Measurements from ENCODE around the gene MLNR. TPM values are rescaled to one million over a fixed set of nuclear protein-coding genes. Genes with fewer than 3 reads are reported as not detected.

MLNR gene
- total RNA-seq, 1 donor from 2014 or later = 0.18 TPM

DNA sequence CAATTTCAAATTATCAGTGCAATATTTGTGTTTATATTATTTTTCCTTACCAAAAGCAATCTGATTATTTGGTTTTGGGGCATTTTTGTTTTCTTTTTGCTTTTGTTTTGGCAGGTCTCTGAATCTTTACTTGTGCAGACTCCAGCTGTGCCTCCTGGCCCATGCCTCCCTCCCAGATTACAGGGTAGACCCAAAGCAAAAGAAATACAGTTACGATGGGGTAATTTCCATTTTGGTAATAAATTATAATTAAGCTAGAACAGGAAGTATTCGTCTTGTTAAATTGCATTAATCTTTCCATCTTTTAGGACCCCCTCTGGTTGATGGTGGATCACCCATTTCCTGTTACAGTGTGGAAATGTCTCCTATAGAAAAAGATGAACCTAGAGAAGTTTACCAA lies 29.2 kb upstream of the MLNR start:
- H3K27me3 Mint-ChIP-seq (ENCODE audit: low read depth) = no peaks in the 10 kb centered on the region
- no peaks in the 10 kb centered on the region for H3K9me3 Mint-ChIP-seq
- H3K36me3 Mint-ChIP-seq = peaks cover 37% of the 10 kb centered on the region
- H3K4me3 Mint-ChIP-seq = no peak overlapping the region
- H3K4me1 Mint-ChIP-seq = no peaks in the 10 kb centered on the region
- TF ChIP-seq, protein P1, sequence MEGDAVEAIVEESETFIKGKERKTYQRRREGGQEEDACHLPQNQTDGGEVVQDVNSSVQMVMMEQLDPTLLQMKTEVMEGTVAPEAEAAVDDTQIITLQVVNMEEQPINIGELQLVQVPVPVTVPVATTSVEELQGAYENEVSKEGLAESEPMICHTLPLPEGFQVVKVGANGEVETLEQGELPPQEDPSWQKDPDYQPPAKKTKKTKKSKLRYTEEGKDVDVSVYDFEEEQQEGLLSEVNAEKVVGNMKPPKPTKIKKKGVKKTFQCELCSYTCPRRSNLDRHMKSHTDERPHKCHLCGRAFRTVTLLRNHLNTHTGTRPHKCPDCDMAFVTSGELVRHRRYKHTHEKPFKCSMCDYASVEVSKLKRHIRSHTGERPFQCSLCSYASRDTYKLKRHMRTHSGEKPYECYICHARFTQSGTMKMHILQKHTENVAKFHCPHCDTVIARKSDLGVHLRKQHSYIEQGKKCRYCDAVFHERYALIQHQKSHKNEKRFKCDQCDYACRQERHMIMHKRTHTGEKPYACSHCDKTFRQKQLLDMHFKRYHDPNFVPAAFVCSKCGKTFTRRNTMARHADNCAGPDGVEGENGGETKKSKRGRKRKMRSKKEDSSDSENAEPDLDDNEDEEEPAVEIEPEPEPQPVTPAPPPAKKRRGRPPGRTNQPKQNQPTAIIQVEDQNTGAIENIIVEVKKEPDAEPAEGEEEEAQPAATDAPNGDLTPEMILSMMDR (IDR thresholded peaks at IDR 0.05; ENCODE audit: unreplicated experiment) = no peak
- no peak for DNase-seq (ENCODE audit: low spot score in 2 of 2, unreplicated experiment in 2 of 2)
- no peak overlapping the region for H3K27ac Mint-ChIP-seq

GRCh38 chr13:49206641-49207040 lies 13.5 kb upstream of the MLNR start:
- no peaks in the 10 kb centered on the region for H3K27me3 Mint-ChIP-seq (ENCODE audit: low read depth)

DNA sequence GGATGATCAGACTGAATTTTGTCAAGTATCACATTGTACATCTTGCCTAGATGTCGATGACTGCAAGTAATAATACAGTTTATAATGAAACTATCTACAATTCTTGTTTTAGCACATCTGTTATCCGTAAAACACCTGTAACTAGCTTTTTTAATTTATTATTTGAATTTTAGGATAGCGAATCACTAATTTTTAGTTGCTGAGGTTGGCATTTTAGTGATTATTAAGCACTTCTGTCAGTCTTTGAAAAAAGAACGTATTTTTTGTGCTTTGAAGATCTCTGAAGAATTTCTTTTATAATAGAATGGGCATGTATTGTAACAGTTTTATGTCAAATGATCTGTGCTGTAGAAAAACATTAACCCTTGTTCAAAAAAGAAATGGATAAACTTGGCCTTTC lies 11.5 kb upstream of the MLNR start:
- no peaks in the 10 kb centered on the region for H3K4me1 Mint-ChIP-seq
- H3K9me3 Mint-ChIP-seq = peaks cover 5% of the 10 kb centered on the region

More at GRCh38 chr13:49206641-49207040, 13.5 kb upstream of the MLNR start:
- no peak for DNase-seq (ENCODE audit: low spot score in 2 of 2, unreplicated experiment in 2 of 2)
- Mint-ChIP-seq H3K36me3 (peaks cover 47% of the 10 kb centered on the region), H3K9me3 (peaks cover 4% of the 10 kb centered on the region), H3K4me1 (no peaks in the 10 kb centered on the region), H3K4me3 (no peak overlapping the region), H3K27ac (no peak overlapping the region)
- TF ChIP-seq, protein P1 (IDR thresholded peaks at IDR 0.05; ENCODE audit: unreplicated experiment) = no peak

DNA sequence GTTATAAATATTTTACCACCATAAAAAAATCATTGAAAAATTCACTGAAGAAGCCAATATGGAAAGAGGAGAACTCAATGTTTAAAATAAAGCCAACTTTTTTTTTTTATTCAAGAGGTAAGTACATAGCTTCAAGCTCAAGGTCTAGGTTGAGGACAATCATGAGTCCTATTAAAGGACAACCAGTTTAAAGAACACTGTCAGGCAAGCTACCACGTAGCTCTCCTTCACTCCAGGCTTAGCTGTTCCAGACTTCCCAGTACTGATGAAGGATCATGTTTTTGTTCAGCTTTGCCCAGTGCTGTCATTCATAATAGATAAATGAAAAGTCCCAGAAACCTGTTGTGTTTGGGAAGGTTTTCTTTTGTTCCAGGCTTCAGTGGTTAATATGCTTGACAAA lies 10.0 kb upstream of the MLNR start:
- H3K9me3 Mint-ChIP-seq = peaks cover 5% of the 10 kb centered on the region
- TF ChIP-seq, protein P1 (IDR thresholded peaks at IDR 0.05; ENCODE audit: unreplicated experiment) = no peak
- H3K27me3 Mint-ChIP-seq (ENCODE audit: low read depth) = peaks cover under 1% of the 10 kb centered on the region

More for the DNA sequence above, 11.5 kb upstream of the MLNR start:
- Mint-ChIP-seq H3K27ac (no peak overlapping the region), H3K36me3 (peaks cover 54% of the 10 kb centered on the region), H3K4me3 (no peak overlapping the region), H3K27me3 (ENCODE audit: low read depth) (no peaks in the 10 kb centered on the region)
- TF ChIP-seq, protein P1 (IDR thresholded peaks at IDR 0.05; ENCODE audit: unreplicated experiment) = no peak
- no peak for DNase-seq (ENCODE audit: low spot score in 2 of 2, unreplicated experiment in 2 of 2)

DNA sequence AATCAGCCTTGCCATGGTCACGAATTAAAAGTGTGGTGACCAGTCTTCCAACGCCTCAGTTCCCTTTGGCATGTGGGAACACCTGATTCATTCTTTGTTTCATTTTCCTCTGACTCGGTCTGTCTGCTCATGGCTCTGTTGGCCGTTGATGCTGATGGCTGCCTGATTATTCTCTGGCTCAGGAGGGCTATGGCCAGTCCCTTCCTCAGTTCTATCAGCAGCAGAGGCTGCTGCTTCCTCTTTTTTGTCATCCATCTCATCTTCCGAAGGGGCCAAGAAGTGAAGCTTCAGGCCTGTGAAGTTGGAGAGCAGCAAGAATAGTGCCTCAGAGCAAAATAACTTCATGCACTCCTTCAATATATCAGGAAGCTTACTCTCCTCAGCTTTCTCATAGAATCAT lies 9.5 kb upstream of the MLNR start:
- H3K4me1 Mint-ChIP-seq = no peaks in the 10 kb centered on the region
- TF ChIP-seq, protein P1 (IDR thresholded peaks at IDR 0.05; ENCODE audit: unreplicated experiment) = no peak
- H3K9me3 Mint-ChIP-seq = peaks cover 5% of the 10 kb centered on the region
- H3K27me3 Mint-ChIP-seq (ENCODE audit: low read depth) = peaks cover 4% of the 10 kb centered on the region
- H3K36me3 Mint-ChIP-seq = peaks cover 43% of the 10 kb centered on the region
- no peak for DNase-seq (ENCODE audit: low spot score in 2 of 2, unreplicated experiment in 2 of 2)
- H3K27ac Mint-ChIP-seq = no peak overlapping the region
- no peak overlapping the region for H3K4me3 Mint-ChIP-seq

More for the DNA sequence above, 10.0 kb upstream of the MLNR start:
- no peaks in the 10 kb centered on the region for H3K4me1 Mint-ChIP-seq
- H3K27ac Mint-ChIP-seq = no peak overlapping the region
- H3K36me3 Mint-ChIP-seq = peaks cover 46% of the 10 kb centered on the region
- no peak overlapping the region for H3K4me3 Mint-ChIP-seq
- no peak for DNase-seq (ENCODE audit: low spot score in 2 of 2, unreplicated experiment in 2 of 2)

DNA sequence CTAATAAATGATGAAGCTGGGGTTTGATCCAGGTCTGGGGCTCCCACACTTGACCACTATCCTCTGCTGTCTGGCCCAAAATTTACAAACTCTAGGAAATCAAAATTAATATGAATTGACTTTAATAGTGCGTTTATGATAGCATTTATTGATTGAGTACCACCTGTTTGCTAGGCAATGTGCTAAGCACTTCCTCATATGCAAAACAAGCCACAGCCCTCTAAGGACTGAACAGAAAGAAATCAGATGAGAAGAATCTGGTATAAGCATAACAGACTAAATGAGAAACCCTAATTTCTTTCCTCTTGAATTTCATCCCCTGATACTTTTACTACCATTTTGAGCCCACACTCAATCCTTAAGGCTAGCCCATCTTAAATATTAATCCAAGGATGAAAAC lies 6.6 kb upstream of the MLNR start:
- H3K27me3 Mint-ChIP-seq (ENCODE audit: low read depth) = peaks cover 32% of the 10 kb centered on the region
- DNase-seq (ENCODE audit: low spot score in 2 of 2, unreplicated experiment in 2 of 2) = no peak
- no peak overlapping the region for H3K4me3 Mint-ChIP-seq
- H3K9me3 Mint-ChIP-seq = peaks cover 5% of the 10 kb centered on the region
- H3K27ac Mint-ChIP-seq = no peak overlapping the region
- H3K36me3 Mint-ChIP-seq = peaks cover 25% of the 10 kb centered on the region
- H3K4me1 Mint-ChIP-seq = peaks cover 6% of the 10 kb centered on the region
- TF ChIP-seq, protein P1 (IDR thresholded peaks at IDR 0.05; ENCODE audit: unreplicated experiment) = no peak
